ENCODE measurements around the gene ZNF862.

The ZNF862 gene

GRCh38 chr7:149867762-149868622, 29.8 kb downstream of the ZNF862 start:
- no peak for DNase-seq

DNA sequence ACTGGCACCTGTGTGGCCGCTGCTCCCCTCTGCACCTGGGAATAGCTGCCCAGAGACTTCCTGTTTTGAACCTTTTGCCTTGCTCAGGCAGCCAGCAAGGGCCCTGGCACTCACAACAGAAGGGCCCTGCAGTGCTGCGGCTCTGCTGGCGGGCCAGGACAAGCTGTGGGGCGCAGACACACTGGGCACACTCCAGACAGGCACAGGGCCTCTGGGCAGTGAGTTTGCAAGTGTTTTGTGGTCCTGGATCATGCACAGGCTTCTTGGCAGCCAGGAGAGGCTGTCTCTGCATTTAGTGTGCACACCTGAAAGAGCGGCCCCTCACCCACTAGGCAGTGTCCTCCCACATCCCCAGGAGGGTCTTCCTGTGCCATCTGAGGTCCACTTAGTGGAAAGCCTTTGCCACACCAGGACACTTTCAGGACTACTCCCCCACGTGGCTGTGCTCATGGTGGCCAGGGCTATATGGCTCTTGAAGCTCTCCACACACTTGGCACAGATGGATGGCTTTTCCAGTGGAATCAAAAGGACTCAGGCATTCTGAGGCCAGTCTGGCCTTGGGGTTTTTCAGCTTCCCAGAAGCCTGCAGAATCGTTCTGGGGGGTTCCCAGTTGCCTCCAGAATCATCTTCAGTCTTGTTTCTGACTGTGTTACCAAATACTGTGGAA, 30.6 kb downstream of the ZNF862 start:
- peak in 1 of 2 experiments; percentile 13 for DNase-seq

- no peak for DNase-seq
These were observed 31.1 kb downstream of the ZNF862 start for GRCh38 chr7:149869291-149869650.

- no peak for DNase-seq
These were observed 31.7 kb downstream of the ZNF862 start for GRCh38 chr7:149869867-149870266.

DNA sequence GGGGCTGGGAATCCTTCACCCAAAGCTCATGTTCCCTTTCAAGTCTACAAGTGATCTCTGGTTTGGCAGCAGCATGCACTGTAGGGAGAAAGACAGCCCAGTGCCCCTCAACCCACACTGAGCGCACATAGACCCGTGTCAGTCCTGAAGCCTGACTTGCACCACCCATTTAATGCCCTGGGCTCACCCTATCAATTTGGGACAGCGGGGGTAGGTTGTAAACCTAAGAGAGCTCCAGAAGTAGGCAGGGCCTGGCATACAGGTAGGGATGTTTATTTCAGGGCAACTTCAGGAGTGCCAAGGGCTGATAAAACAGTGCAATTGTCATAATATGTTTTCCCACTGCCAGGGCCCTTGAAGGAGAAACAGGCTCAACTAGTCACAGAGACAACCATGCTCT, 32.1 kb downstream of the ZNF862 start:
- DNase-seq, result no peak

DNA sequence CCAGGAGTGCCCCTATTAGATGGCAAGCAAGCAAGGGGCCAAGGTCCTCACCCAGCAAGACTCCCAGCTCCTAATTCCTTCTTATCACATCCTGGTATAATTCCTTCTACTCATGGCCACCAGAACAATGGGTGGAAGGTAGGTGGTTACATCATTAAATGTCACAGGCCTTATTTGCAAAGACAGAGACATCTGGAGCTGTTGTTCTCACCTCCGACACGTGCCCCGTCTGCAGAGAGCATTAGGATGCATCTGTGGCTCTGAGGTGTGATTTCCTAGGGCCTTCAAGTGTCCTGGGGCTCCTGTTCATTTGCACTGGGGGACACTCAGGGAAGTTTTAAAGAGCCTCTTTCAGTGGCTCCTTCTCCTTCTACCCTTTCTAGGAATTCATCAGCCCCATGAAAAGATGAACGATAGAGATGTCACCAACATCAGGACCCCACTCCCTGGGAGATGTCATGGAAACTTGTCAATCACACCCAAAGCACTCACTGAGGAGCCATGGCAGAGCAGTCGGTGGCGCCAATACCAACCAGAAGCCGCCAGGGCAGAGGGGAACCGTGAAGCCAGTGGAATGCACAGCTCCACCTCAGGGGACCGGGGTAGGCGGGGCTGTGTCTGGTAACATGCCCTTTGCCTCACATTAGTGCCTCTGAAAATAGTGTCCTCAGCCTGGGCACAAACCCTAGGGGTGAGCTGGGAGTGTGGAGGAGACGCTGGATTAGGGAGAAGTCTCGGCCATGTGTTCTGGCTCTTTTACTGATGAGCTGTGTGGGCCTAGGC, 32.7 kb downstream of the ZNF862 start:
- DNase-seq, result no peak

- no peak for DNase-seq
These were observed 33.4 kb downstream of the ZNF862 start for GRCh38 chr7:149871576-149871975.

- DNase-seq, result peak; percentile 41 to 78
These were observed 34.4 kb downstream of the ZNF862 start for GRCh38 chr7:149872419-149873073.

DNA sequence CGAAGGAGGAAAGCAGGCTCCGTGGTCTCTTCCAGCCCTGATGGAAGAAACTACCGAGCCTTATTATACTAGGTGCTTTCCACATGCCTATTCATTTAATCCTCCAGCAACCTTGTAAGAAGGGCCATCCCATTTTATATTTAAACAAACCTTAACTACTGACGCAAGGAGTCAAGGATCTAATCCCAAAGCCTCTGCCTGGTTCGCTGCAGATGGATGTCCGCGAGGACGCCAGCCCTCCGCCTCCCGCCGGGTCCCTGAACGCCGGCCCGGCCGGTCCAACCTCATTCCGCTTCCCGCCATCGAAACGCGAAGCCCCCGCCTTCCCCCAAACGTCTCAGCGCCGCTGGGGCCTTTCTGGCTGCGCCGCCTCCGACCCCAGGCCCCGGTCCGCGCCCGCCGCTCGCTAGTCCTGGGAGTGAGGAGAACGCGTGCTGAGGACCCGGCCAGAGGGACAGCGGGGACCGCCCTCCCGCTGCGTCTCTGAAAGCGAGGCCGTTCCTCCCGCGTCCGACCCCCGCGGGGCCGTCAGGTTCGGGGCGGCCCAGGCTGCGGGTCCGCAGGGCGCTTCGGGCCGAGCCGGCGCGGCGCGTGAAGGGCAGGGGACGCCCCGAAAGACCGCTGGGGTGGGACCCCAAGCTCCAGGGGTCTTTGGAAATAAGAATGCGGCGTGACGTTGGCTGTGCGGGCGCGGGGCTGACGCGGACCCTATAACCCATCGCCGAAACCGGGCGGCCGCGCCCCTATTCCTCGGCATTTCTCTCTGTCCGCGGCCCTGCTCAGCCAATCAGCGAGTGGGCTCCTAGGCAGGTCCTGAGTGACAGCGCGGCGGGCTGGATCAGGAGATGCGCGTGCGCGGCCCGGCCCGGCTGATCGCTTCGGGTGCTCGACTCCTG, 35.1 kb downstream of the ZNF862 start, which contains the start of gene ATP6V0E2:
ATP6V0E2 (plus strand) TSS at position 896 of the 896 bp plus-strand sequence. CDS start 97 bp downstream, outside the sequence.
- peak; percentile 90 to 95 for DNase-seq

GRCh38 chr7:149873970-149874643, 35.9 kb downstream of the ZNF862 start:
- no peak for DNase-seq

DNA sequence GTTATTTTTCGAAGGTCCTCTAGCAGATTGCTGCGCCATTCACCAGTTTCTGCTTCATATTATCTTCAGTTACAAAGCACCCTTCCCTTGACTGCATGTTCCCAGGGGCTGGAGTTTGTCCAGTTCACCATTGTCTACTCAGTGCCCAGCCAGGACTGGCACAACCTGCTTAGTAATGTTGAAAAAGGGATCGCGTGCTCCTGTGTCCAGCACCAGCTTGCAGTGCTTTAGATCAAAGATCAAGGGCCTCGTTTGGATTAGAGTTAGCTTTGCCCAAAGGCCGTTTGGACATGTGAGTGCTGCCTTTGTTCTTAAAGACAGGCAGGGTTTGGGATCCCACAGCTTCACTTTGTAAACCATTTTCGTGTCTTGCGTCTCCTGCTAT, 36.5 kb downstream of the ZNF862 start:
- no peak for DNase-seq

DNA sequence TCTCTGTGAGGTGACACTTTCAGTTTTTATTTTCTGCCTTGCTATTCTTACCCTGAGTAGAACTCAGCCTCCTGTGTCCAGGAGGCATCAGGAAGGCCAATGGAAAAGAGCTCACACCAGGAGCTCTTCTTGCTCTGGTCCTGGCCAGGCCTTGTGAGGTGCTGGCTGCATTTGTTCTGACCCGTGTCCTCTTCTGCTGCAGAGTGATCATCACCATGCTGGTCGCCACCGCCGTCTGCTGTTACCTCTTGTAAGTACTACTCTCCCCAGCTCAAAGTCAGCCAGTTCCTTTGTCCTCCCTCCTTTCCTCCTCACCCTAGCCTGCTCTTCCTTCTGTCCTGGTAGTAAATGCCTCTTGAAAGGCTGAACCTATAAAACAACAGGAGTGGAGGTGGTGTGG, 37.2 kb downstream of the ZNF862 start:
- DNase-seq, result no peak

DNA sequence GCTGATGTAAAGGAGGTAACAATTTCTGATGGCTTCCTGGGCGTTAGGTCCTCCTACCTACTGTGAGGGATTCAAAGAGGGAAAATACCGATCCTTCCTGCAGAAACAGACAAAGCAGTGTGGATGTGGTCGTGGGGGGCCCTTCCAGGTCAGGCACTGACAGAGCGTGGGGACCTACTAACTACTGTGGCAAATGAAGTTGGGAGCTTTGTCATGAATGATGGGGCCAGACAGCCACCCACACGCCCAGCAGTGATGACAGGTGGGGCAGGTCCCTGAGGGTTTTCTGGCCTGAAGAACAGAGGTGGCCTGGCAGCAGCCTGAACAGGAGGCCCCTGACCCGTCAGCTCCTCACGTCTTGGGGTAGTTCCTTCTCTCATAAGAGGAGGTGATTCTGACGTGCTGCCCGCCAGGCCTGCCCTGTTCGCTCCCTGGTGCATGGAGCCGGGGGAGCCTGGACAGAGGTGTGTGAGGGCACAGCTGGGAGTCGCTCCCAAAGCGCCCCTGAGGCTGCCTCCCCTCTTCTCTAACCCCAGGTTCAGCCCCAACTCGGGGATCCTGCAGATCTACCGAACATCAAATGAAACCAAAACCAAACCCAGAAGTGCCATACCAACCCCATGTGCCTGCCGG, 39.8 kb downstream of the ZNF862 start:
- peak in 1 of 2 experiments; percentile 25 for DNase-seq

- peak; percentile 34 to 70 for DNase-seq
These were observed 40.3 kb downstream of the ZNF862 start for GRCh38 chr7:149878523-149878921.

- DNase-seq, result peak; percentile 38 to 76
These were observed 41.1 kb downstream of the ZNF862 start for GRCh38 chr7:149879271-149879743.

DNA sequence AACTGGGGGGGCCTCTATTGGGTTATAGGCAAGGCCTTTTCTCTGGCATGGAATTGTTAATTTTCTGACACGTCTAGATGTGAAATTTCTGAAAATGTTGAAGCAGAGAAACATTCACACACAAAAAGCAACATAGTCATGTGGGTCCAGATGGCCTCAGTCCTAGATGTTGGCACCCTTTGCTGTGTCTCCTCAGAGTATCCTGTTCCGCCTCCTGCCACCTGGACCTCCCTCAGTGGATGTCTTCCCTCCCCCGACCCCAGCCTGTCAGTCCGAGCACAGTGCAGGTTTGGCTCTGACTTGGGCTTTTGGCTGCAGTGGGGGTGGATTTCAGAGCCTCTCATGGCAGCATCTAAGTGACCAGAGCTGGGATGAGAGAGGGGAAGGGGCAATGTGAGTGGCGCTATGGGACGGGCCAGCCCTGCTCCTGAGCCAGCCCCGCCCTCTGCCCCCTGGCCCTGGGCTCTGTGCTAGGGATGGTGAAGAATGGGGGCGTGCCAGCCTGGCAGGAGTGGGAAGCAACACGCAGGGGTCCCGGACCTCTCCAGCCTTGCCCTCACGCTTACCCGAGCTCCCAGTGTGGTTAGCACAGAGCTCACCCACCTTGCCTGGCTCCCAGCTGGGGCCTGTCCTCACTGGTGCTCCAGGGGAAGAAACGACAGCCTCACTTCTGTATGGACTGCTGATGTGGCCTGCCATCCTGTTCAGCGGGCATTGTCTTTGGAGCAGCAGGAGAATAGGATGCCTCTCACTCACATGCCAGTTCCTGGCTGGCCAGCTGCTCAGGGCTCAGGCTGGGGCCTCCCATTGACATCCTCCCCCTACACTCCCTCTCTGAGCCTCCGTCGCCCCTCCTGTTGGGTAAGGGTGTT, 41.8 kb downstream of the ZNF862 start:
- DNase-seq, result peak; percentile 60 to 83

DNA sequence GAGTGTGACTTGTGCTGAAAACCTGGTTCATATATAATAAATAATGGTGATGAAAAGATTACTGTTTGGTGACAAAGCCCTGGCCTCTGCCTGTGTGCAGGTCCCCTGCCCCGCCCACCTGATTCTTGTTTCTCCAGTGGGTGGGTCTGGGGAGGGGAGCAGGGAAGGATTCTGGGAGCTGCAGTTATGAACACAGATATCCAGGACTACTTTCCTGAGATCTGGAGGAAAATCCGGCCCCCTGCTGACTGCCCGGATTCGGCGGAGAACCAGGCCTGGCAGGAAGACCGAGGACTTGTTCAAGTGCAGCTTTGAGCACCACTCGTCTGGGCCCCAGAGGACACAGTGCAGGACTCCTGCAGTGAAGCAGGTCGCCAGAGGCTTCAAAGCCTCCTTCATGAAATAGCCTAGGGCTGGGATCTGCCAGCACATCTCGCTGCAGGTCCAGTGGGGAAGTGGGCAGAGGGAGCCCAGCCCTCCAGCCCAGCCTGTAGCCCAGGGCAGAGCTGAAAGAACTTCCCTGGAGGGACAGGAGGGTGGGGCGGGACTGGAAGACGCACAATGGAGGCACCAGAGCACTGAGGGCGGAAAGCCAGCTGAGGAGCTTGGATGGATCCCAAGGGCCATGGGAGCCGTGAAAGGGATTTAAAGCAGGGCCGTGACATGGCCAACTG, 42.6 kb downstream of the ZNF862 start:
- DNase-seq, result peak in 1 of 2 experiments; percentile 33

DNA sequence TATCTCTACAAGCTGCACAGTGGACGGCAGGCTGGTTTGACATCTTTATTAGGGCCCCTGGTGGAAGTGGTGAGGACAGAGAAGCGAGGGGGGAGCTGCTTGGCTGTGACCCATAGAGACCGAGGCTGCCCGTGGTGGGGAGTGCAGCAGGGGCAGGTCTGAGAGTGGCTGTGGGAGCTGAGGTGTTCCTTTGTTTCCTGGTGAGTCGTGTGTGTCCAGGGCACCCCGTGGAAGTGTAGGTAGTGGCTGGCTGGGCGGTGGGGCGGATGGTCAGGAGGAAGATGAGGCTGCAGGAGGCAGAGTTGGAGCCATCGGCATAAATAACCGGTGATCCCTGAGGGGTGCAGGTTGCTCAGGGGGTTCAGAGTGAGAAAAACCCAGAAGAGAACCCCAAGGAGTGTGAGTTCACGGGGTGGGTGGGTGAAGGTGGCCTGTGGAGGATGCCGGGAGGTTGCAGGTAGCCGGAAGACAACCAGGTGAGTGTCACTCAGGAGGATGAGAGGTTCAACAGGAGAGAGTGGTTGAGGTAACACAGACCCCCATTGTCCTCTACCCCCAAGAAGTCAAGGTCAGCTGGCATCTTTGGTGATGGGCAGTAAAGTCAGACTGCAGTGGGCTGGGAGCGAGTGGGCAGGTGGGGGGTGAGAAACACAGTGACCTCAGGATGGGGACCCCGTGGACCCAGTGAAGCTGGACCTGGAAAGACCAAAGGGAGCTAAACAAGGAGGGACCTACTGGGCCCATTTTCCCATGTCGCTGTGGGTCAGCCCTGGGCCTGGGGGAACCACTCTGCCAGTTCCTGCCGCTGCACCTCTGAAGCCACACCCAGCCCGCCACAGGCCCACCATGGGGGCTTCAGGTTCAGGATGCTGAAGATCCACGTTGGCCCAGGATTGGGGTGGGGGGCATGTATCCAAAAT, 43.4 kb downstream of the ZNF862 start:
- no peak for DNase-seq

Measured in NCI-H524 (cell line).